Measurements from ENCODE around the gene SMC4. TPM values are rescaled to one million over a fixed set of nuclear protein-coding genes. Genes with fewer than 3 reads are reported as not detected.

Gene SMC4
- total RNA-seq, 2 experiments from 2014 or later: 153 to 164 TPM

DNA sequence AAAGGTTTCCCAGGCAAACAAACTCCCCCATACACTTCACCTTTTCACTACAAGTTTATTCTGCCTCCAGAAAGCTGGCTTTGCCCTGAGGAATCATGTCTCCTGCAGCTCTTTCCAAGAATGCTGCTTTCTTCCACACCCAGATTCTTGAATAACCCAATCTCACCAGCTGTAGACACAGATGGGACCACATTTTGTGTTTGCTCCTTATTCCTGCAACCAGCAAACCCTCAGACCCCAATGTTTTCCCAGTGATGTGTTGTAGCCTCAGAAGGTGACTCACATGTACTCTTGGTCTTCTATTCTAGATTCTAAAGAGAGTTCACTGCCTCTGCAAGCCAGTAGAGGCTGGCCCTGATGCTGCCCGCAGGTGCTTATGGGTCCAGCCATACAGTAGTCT is 73.8 kb downstream of the SMC4 start:
- Mint-ChIP-seq H3K9me3 (peaks cover 8% of the 10 kb centered on the region), H3K36me3 (peaks cover 4% of the 10 kb centered on the region), H3K4me3 (no peak overlapping the region), H3K27ac (no peak overlapping the region), H3K4me1 (no peaks in the 10 kb centered on the region), H3K27me3 (peaks cover 5% of the 10 kb centered on the region)
- DNase-seq: no peak

DNA sequence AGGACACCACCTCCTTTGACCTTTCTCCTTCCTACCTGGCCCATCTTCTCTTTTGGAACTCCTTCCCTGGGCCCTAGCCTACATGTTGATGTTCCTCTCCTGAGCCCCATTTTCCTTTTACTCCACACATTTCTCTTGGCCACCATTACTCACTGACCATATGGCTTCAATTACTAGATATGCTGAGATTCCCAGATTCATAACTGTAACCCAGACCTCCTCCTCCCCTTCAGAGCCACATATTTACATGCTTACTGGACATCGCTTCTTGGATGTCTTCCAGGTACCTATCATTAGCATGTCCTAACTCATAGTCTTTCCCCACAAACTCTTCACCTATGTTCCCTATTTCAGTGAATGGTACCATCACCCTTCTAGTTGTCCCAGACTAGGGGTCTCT is 74.5 kb downstream of the SMC4 start:
- H3K27ac Mint-ChIP-seq: no peak overlapping the region

DNA sequence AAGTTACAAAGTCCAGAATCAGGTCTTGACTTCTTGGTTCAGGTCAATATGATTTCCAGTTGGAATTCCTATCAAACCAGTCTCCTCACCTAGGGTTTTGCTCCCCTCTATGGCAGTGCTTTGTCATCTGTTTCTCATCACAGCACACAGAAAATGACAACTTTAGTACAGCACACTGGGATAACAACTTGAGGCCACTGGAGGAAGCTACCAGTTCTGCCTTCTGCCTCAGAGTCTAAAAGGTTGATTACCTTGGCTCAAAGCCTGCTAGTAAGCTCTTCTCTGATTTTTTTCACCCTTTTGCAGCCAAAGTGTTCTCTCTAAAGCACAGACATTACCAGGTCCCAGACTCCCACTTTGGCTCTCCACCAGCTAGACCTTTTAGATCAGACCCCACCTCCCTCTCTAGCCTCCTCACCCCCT is 75.0 kb downstream of the SMC4 start:
- Mint-ChIP-seq H3K36me3 (peaks cover 4% of the 10 kb centered on the region), H3K4me1 (no peaks in the 10 kb centered on the region), H3K9me3 (peaks cover 8% of the 10 kb centered on the region), H3K27ac (no peak overlapping the region), H3K4me3 (no peak overlapping the region), H3K27me3 (no peaks in the 10 kb centered on the region)
- DNase-seq: no peak

More for the DNA sequence above, 74.5 kb downstream of the SMC4 start:
- DNase-seq: no peak
- Mint-ChIP-seq H3K4me3 (no peak overlapping the region), H3K4me1 (no peaks in the 10 kb centered on the region), H3K27me3 (peaks cover 2% of the 10 kb centered on the region), H3K9me3 (peaks cover 8% of the 10 kb centered on the region), H3K36me3 (peaks cover 4% of the 10 kb centered on the region)

- Mint-ChIP-seq H3K27ac (no peak overlapping the region), H3K4me1 (no peaks in the 10 kb centered on the region), H3K9me3 (peaks cover 3% of the 10 kb centered on the region), H3K27me3 (no peaks in the 10 kb centered on the region), H3K4me3 (no peak overlapping the region), H3K36me3 (no peaks in the 10 kb centered on the region)
- DNase-seq: no peak
Observed at GRCh38 chr3:160475153-160475552, 75.7 kb downstream of the SMC4 start.

DNA sequence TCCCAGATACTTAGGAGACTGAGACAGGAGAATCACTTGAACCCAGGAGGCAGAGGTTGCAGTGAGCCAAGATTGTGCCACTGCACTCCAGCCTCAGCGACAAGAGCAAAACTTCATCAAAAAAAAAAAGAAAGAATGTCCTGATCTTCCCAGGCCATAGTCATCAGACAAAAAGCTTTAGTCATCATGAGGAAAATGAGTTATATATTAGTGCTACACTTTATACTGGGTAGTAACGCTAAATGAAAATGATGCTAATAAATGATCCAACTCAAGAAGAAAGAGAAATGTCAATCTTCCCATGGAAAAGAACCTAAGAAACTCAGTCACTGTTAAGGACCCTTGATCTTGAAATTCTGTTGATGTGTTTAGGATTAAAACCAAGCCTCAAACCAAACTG is 76.4 kb downstream of the SMC4 start:
- no peak overlapping the region for H3K4me3 Mint-ChIP-seq
- no peaks in the 10 kb centered on the region for H3K36me3 Mint-ChIP-seq
- peaks cover 3% of the 10 kb centered on the region for H3K9me3 Mint-ChIP-seq

DNA sequence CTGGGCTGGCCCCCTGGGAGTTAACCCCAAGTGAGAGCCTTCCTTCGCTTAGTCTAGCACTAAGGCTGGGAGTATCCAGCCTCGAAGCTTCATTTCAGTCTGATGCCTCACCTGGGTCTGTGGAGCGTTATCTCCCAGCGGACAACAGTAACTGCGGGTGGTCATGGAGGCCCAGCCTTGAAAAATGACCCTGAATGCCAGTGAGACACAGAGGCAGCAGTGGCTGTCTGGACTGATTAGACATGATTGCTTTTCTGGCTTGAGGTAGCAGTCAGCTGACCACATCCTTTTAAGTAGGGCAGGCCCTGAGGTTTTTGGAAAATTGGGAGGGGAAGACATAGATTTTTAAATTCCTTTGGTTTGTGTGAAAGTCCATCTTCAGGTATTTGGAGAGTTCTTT is 78.3 kb downstream of the SMC4 start:
- H3K36me3 Mint-ChIP-seq: no peaks in the 10 kb centered on the region
- H3K27me3 Mint-ChIP-seq: peaks cover 4% of the 10 kb centered on the region

More for the DNA sequence above, 76.4 kb downstream of the SMC4 start:
- Mint-ChIP-seq H3K4me1 (no peaks in the 10 kb centered on the region), H3K27me3 (peaks cover 1% of the 10 kb centered on the region), H3K27ac (no peak overlapping the region)
- DNase-seq: no peak

GRCh38 chr3:160478338-160478737 is 78.9 kb downstream of the SMC4 start:
- no peak overlapping the region for H3K4me3 Mint-ChIP-seq
- H3K36me3 Mint-ChIP-seq: no peaks in the 10 kb centered on the region
- no peaks in the 10 kb centered on the region for H3K9me3 Mint-ChIP-seq
- no peaks in the 10 kb centered on the region for H3K4me1 Mint-ChIP-seq
- no peak overlapping the region for H3K27ac Mint-ChIP-seq
- DNase-seq: no peak
- peaks cover 8% of the 10 kb centered on the region for H3K27me3 Mint-ChIP-seq

More for the DNA sequence above, 78.3 kb downstream of the SMC4 start:
- Mint-ChIP-seq H3K4me3 (no peak overlapping the region), H3K4me1 (no peaks in the 10 kb centered on the region), H3K27ac (no peak overlapping the region), H3K9me3 (no peaks in the 10 kb centered on the region)
- DNase-seq: no peak

- H3K36me3 Mint-ChIP-seq: no peaks in the 10 kb centered on the region
- H3K4me3 Mint-ChIP-seq: no peak overlapping the region
- H3K9me3 Mint-ChIP-seq: no peaks in the 10 kb centered on the region
Observed at GRCh38 chr3:160479376-160479775, 79.9 kb downstream of the SMC4 start.

DNA sequence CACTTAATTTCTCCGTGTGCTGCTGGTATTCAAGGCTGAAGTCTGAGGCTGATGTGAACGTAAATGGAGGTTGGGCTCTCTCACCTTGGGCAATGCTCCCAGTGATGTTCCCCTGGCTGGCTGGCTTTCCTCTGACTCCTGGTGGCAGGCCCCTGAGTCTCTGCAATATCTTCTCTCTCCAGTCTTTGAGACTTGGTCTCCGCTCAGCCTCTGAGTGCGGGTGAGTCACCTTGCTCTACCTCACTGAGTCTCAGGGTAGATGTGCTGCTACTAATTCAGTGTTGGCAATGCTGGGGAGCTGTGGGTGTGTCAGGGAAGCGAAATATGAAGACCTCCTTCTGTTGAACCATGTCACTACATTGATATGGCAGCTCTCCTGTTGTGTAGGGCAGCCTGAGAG is 81.5 kb downstream of the SMC4 start:
- H3K4me1 Mint-ChIP-seq: peaks cover 2% of the 10 kb centered on the region
- H3K27me3 Mint-ChIP-seq: peaks cover 8% of the 10 kb centered on the region
- no peak for DNase-seq
- H3K27ac Mint-ChIP-seq: no peak overlapping the region
- H3K9me3 Mint-ChIP-seq: no peaks in the 10 kb centered on the region
- H3K36me3 Mint-ChIP-seq: no peaks in the 10 kb centered on the region
- H3K4me3 Mint-ChIP-seq: no peak overlapping the region

More at GRCh38 chr3:160479376-160479775, 79.9 kb downstream of the SMC4 start:
- peaks cover 8% of the 10 kb centered on the region for H3K27me3 Mint-ChIP-seq
- H3K27ac Mint-ChIP-seq: no peak overlapping the region
- no peaks in the 10 kb centered on the region for H3K4me1 Mint-ChIP-seq
- DNase-seq: no peak

DNA sequence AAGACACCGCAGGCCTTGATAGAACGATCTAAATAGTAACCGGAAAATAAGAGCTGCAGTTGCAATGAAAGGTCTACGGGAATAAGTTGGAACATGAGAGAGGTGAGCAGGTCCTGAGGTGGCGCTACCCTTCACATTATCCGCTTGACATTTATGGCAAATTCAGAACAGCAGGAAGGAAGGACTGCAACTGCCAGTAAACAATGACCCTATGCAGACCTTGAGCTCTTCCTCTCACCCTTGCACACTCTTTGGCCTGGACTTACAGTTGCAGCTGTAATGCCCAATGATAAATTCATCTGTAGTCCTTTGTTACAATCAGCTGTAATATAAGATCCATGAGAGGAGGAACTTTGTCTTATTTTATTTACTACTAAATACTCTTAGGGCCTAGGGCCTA is 82.4 kb downstream of the SMC4 start:
- no peak for DNase-seq
- no peaks in the 10 kb centered on the region for H3K36me3 Mint-ChIP-seq

GRCh38 chr3:160482796-160483195 is 83.3 kb downstream of the SMC4 start:
- peaks cover 8% of the 10 kb centered on the region for H3K27me3 Mint-ChIP-seq
- no peaks in the 10 kb centered on the region for H3K9me3 Mint-ChIP-seq
- no peak overlapping the region for H3K27ac Mint-ChIP-seq
- H3K36me3 Mint-ChIP-seq: no peaks in the 10 kb centered on the region
- H3K4me3 Mint-ChIP-seq: no peak overlapping the region
- DNase-seq: no peak
- H3K4me1 Mint-ChIP-seq: peaks cover 3% of the 10 kb centered on the region

More for the DNA sequence above, 82.4 kb downstream of the SMC4 start:
- H3K4me3 Mint-ChIP-seq: no peak overlapping the region
- peaks cover 8% of the 10 kb centered on the region for H3K27me3 Mint-ChIP-seq
- peaks cover 3% of the 10 kb centered on the region for H3K4me1 Mint-ChIP-seq
- H3K27ac Mint-ChIP-seq: no peak overlapping the region
- no peaks in the 10 kb centered on the region for H3K9me3 Mint-ChIP-seq

Other genes with a start within 250 kb of the SMC4 start
- not detected for gene C3orf80, start 174.2 kb upstream of the SMC4 start, total RNA-seq
- gene IFT80, start 425 bp upstream of the SMC4 start, total RNA-seq: 10 to 100 TPM; 11.2 to 12.2 TPM
- gene TRIM59, start 50.1 kb downstream of the SMC4 start, total RNA-seq: 10 to 100 TPM; 43.3 to 44.0 TPM
- gene KPNA4, start 165.9 kb downstream of the SMC4 start, total RNA-seq: 10 to 100 TPM; 64.8 to 67.8 TPM

All from activated naive CD8-positive, alpha-beta T cell treated with anti-CD3 and anti-CD28 coated beads for 36 hours (primary cell).